ENCODE measurements around the gene DDX56. TPM values are rescaled to one million over a fixed set of nuclear protein-coding genes. Genes with fewer than 3 reads are reported as not detected.

DDX56 gene
- total and polyA plus RNA-seq, 2 of the 4 experiments (the other 2 are of a cell fraction), result 59.4 to 67.7 TPM

- Histone ChIP-seq H3K56ac (ENCODE audit: extremely low read depth, insufficient read depth, low read length) (no peak overlapping the region), H3K36me3 (ENCODE audit: control insufficient read depth, insufficient read depth, low read length) (no peaks in the 10 kb centered on the region), H2BK20ac (ENCODE audit: low read depth, low read length) (no peak overlapping the region), H3K27me3 (ENCODE audit: control insufficient read depth, insufficient read depth, low read length) (no peaks in the 10 kb centered on the region), H2AK5ac (ENCODE audit: low read depth, low read length) (no peak overlapping the region), H2AK9ac (replicated peaks; ENCODE audit: low read depth, low read length, poor library complexity) (peak overlapping the region; percentile 15), H2AFZ (replicated peaks; ENCODE audit: low read length, poor library complexity) (no peak overlapping the region), H4K5ac (ENCODE audit: low read depth, low read length) (no peak overlapping the region), H3K14ac (replicated peaks; ENCODE audit: low read depth, low read length) (no peak overlapping the region), H4K20me1 (ENCODE audit: insufficient read depth, low read length) (no peaks in the 10 kb centered on the region), H3K79me1 (ENCODE audit: low read depth in 1 of 2, low read length in 2 of 2) (no peaks in the 10 kb centered on the region), H3K9me3 (ENCODE audit: control insufficient read depth, insufficient read depth, low read length) (no peaks in the 10 kb centered on the region), H2BK15ac (ENCODE audit: low read depth, low read length) (no peak overlapping the region), H3K23ac (ENCODE audit: low read depth, low read length) (no peak overlapping the region), H3K9me1 (ENCODE audit: insufficient read depth, low read length) (peaks cover 10% of the 10 kb centered on the region), H3K27ac (ENCODE audit: insufficient read depth, low read length) (no peak overlapping the region), H2BK120ac (ENCODE audit: low read depth, low read length) (no peak overlapping the region), H2BK5ac (ENCODE audit: low read depth, low read length, poor library complexity, severe bottlenecking) (no peak overlapping the region), H3K4me1 (ENCODE audit: control insufficient read depth, insufficient read depth, low read length) (peaks cover 8% of the 10 kb centered on the region), H3K4me2 (ENCODE audit: low read depth, low read length) (no peak overlapping the region), H3K18ac (ENCODE audit: low read depth, low read length) (no peak overlapping the region), H3K4me3 (ENCODE audit: insufficient read depth, low read depth, low read length) (no peak overlapping the region), H3K9ac (ENCODE audit: low read depth, low read length) (no peak overlapping the region), H4K91ac (ENCODE audit: insufficient read depth, low read depth, low read length) (no peak overlapping the region), H3K4ac (ENCODE audit: low read depth, low read length) (no peak overlapping the region), H4K8ac (ENCODE audit: low read depth in 2 of 2, low read length in 2 of 2) (no peak overlapping the region)
- TF ChIP-seq MAZ (IDR thresholded peaks at IDR 0.05; ENCODE audit: borderline replicate concordance, low read depth, low read length) (no peak), FOS (IDR thresholded peaks at IDR 0.05; ENCODE audit: low read depth, low read length) (no peak), POLR2A (IDR thresholded peaks at IDR 0.05; ENCODE audit: low read depth, low read length) (no peak), BHLHE40 (IDR thresholded peaks at IDR 0.05; ENCODE audit: low read depth, low read length) (no peak), CHD1 (IDR thresholded peaks at IDR 0.05; ENCODE audit: low read depth, low read length) (no peak), CTCF (conservative IDR thresholded peaks at IDR 0.05; ENCODE audit: low read depth, low read length) (no peak), RAD21 (IDR thresholded peaks at IDR 0.05; ENCODE audit: low read length) (no peak), ELK1 (IDR thresholded peaks at IDR 0.05; ENCODE audit: borderline replicate concordance, low read depth, low read length) (no peak), RCOR1 (IDR thresholded peaks at IDR 0.05; ENCODE audit: insufficient replicate concordance, low read length) (no peak), RFX5 (IDR thresholded peaks at IDR 0.05; ENCODE audit: low read depth, low read length) (no peak)
- no TSS peak for BruUV-seq (replicated peaks)
- intact Hi-C loops (cut with micrococcal nuclease), result no loop called here
- POLR2A ChIA-PET (ENCODE audit: unreplicated experiment), result no interaction called here
- ATAC-seq (ENCODE audit: low read depth), result no peak
- in situ Hi-C loops (cut with MboI; ENCODE audit: low sequenced_read_pairs), result no loop called here
- dilution Hi-C loops (cut with HindIII; ENCODE audit: low sequenced_read_pairs, unreplicated experiment), result no loop called here
- no peak for DNase-seq
- CTCF ChIA-PET, result no interaction called here
- 100% methylated on average over 1 of the region's 5 CpGs; no CpG with 5 or more reads in 1 of the 2 experiments for WGBS, 2 experiments (ENCODE audit: extremely low coverage in 2 of 2, insufficient read length in 1 of 2)
Measured at GRCh38 chr7:44540592-44541027, 33.1 kb downstream of the DDX56 start.
